Measurements from ENCODE around the gene STK10.
"Not testable (repeated sequence)": the region's sequence is repeated elsewhere in the genome, so short reads cannot be mapped to it uniquely, and the experiment has no call there.

STK10 gene

GRCh38 chr5:172188033-172188892 lies at the start of gene STK10:
Gene STK10 (minus strand): TSS chr5:172188224. CDS start chr5:172188042, 182 bp downstream.
- DNase-seq = peak; percentile 89

DNA sequence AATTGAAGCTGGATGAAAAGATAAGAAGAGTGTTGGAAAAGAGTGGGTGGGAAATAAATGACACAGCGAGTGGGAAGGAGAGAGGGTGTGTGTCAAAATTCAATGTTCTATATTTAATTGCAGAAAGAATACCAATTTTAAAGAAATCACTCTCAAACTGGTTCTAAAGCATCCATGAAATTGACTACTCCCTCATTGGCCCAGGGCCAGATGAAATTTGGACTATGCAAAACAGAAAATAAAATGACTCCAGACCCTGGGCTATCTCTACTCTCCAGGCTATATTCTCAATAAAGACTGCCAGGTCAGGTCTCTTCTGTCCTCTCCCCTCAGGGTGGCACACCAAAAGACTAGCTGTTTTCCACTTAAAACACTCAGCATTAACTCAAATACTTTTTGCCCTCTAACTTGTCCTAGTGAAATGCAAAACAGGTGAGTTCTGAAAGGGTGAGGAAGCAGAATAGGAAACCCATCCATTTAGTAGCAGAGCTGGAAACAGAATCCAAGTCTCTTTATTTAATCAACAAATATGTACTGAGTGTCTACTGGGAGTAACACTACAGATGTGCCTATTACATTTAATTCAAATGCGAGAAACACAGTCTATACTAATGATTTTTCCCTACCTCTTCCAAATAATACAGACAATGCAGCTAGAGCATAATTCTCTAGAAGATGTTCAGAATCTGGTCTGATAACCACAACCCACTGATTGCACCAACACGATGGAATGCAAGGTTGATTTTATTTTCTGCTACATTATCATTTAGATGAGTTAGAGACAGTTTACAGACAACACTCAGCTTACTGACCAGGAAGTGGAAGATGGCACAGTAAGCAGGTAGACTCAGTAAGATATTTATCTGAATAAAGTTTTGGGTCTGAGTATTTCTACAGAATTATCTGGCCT lies 48.1 kb upstream of the STK10 start:
- no peak for DNase-seq

DNA sequence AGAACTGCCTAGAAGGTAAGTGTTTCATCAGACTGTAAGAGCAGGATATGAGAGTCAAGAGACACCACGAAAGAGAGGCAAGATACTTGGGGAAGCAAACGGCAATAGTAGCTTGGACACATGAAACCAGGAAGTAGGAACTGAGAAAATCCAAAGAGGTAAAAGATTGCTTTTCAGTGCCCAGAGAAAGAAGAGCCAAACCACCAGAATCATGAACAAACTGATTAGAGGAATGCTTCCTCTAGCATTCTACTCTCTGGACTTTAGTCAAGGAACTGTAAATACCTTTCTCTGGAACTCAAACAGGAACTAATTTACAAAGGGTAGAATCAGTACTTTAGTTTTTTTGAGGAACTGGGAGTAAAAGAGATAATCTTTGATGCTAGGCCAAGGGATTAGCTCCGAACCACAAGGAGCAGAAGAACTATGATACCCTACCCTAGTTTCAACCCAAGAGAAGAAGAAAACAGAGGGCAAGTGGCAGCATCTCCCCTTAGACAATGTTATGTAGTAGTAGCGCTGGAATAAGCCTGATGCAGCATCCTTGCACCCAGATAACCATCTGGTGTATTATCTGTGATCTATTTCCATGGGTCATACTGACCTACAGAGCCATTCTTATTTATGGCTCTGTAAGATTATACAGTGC lies 47.2 kb upstream of the STK10 start:
- DNase-seq = no peak

DNA sequence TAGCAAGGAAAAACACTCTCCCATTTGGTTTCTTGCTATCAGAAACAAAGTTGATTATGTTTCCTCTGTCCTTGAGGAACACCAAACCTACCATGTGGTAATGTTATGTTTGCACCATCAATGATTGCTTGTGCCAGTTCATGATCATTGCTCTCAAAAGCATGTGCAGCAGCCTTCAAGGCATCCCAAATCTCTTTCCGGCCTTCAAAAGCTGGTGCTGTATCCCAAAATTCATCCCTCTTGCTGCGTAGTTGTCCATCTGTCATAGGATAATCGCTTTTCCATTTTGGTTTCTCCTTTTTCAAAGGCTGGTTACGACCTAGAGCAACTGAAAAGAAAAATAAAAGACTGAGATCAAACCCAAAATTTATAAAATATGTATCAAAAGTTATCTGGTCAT lies 46.0 kb upstream of the STK10 start:
- DNase-seq = no peak

GRCh38 chr5:172229904-172230303 lies 41.9 kb upstream of the STK10 start:
- no peak for DNase-seq

DNA sequence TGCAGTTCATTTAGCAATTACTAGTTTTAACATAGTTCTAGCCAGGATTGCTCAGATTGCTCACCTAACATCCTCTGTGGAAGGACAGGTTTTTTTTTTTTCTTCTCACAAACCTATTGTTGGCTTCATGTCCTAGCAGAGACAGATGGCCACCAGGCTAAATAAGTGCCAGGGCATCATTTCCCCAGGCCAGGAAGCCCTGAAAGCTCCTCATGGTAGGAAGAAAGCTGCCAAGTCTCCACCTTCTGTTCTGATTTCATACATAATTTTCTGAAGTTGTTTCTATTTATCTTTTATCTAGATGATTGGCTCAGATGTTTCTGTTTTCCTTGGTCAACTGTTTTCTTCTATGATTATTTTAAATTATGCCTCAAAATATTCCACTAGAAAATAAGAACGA lies 37.0 kb upstream of the STK10 start:
- DNase-seq = no peak

- peak; percentile 83 for DNase-seq
Measured at GRCh38 chr5:172223901-172224873, 36.2 kb upstream of the STK10 start.

DNA sequence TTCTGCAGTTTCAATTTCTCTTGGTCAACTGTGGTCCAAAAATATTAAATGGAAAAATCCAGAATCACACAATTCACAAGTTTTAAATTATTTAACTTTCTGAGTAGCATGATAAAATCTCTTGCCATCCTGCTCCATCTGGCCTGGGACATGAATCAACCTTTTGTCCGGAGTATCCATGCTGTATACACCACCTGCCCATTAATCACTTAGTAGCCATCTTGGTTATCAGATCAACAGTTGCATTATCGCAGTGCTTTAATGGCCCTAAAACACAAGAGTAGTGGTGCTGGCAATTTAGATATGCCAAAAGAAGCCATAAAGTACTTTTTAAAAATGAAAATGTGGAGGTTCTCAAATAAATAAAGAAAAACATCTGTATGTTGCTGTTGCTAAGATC lies 31.3 kb upstream of the STK10 start:
- no peak for DNase-seq

DNA sequence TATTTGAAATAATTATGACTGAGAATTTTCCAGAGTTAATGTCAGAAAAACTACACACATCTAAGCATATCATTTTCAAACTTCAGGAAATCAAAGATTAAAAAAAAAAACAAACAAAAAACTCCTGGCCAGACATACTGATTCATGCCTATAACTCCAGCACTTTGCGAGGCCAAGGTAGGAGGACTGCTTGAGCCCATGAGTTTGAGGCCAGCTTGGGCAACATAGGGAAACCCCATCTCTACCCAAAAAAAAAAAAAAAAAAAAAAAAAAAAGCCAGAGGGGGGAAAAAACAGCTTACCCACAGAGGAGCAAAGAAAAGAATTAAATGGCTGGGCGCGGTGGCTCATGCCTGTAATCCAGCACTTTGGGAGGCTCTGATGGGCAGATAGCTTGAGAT lies 28.3 kb upstream of the STK10 start:
- DNase-seq = no peak

- DNase-seq = no peak
Measured at GRCh38 chr5:172213126-172213525, 25.1 kb upstream of the STK10 start.

DNA sequence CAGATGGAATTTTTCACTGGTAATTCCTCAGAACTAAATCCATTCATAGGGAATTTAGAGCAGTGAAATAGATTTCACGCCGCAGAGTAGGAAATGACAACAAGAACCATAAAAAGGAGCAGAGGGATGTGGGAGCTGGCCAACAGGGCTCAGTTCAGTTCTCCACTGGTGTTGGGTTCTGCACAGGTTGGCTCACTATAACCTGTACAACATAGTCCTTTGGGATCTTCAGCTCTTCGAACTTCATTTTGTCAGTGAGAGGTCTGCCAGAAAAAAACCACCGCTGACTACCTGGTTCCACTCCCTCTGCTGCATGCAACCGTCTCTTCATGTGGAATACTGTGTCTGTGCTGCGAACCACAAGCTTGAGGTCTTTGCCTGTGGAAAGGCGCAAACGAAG lies 23.7 kb upstream of the STK10 start:
- no peak for DNase-seq

DNA sequence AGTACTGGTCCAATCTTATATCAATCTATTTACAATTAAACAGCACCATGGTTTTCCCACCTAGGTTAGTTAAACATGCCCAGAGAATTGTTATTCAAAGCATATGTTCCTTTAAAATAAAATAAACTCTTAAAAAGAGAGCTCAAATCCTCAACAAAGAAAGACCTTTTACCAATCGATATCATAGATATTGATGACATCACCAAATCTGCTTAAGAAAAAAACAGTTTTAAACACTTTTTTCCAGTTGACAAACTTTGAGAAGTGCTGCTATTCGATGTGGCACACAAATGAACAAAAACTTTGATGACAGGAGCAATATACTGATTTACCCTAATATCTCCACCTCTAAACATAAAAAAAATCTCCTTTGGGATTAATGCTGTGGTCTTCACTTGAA lies 21.7 kb upstream of the STK10 start:
- no peak for DNase-seq

GRCh38 chr5:172207511-172207910 lies 19.5 kb upstream of the STK10 start:
- DNase-seq = no peak

DNA sequence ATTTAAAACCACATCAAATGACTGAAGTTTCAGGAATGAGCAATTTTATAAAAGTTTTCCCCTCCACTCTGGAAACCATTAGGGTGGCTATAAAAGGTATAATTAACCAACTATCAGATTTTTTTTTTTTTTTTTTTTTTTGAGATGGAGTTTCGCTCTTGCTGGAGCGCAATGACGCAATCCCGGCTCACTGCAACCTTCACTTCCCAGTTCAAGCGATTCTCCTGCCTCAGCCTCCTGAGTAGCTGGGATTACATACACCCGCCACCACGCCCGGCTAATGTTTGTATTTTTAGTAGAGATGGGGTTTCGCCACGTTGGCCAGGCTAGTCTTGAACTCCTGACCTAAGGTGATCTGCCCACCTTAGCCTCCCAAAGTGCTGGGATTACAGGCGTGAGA lies 18.0 kb upstream of the STK10 start:
- not testable (repeated sequence) for DNase-seq

DNA sequence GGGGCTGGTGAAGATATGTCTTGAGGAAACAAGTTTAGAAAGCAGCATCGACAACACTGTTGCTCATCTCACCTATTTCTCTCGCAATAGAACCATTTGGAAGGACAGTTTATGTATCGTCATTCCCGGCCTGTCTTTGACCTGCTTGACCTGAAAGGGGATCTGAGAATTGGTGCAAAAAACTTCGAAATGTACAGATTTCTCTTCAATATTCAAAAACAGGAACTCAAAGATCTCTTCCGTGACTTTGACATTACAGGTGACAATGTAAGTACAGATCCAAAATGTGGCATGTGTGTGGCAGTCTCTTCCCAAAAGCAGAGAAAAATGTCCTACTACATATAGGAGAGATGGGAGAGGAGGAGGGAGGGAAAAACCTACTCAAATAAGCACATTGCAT lies 12.5 kb upstream of the STK10 start:
- DNase-seq = no peak

- DNase-seq = no peak
Measured at GRCh38 chr5:172199446-172199845, 11.4 kb upstream of the STK10 start.

- not testable (repeated sequence) for DNase-seq
Measured at GRCh38 chr5:172197775-172198174, 9.8 kb upstream of the STK10 start.

GRCh38 chr5:172194985-172195774 lies 7.2 kb upstream of the STK10 start:
- no peak for DNase-seq

DNA sequence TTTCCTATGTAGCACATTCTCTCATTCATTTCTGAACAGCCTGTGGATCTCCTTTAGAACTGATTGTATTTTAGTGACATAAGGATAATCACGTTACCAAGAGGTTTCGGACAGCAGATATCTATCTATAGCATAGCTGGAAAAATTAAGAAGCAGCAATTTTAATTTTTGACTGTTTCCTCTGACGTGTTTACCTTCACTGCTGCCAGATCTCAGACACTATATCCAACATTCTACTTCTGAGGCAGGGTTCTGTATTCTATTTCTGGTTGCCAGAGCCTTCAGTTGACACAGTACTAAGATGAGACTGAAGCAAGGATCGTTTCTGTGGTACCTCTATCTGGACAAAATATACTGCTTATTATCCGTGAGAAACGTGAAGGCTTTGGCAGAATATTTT lies 5.8 kb upstream of the STK10 start, which contains the start of gene EFCAB9:
Gene EFCAB9 (plus strand): TSS at position 301 of the 400 bp plus-strand sequence. CDS start 1 bp downstream, at position 302.
- DNase-seq = no peak

DNA sequence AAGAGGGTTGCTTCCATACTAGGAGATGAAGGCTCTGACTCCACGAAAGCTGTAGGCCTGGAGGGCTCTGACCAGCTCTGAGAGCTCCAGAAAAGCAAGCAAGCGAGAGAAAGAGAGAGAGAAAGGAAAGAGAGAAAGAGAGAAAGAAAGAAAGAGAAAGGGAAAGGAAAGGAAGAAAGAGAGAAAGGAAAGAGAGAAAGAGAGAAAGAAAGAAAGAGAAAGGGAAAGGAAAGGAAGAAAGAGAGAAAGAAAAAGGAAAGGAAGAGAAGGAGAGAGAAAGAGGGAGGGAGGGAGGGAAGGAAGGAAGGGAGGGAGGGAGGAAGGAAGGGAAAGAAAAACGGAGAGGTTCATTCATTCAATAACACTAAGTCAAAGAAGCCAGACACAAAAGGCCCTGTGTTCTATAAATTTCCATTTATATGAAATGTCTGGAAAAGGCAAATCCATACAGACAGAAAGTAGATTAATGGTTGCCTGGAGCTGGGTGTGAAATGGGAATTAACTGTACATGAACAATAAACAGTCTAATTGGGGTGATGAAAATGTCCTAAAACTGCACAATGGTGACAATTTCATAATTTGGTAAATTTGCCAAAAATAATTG lies 1.8 kb upstream of the STK10 start:
- DNase-seq = no peak

All from stimulated activated CD4-positive, alpha-beta T cell treated with anti-CD3 and anti-CD28 coated beads, Interleukin-1b, Interleukin-23, amount 100 ng/mL, for 48 hours (primary cell).